ENCODE results near the gene IDUA.

DNA sequence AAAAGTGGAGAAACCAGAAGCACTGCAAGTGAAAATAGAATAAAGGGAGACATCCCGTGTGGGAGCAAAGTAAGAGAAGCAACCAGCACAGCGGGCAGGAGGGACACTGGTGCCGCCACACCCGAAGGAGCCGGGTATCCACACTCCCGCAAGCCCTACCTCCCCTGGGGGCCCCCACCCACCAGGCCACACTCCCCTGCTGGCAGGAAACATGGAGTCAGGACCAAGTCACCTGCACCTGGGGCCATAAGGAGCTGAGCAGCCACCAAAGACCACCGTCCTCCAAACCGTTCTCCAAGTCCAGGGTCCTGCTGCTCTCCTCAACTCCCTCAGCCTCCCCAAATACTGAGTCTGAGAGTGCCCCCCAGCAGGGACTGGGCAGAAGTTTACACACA is 55.1 kb downstream of the IDUA start:
- TF ChIP-seq, protein P1, sequence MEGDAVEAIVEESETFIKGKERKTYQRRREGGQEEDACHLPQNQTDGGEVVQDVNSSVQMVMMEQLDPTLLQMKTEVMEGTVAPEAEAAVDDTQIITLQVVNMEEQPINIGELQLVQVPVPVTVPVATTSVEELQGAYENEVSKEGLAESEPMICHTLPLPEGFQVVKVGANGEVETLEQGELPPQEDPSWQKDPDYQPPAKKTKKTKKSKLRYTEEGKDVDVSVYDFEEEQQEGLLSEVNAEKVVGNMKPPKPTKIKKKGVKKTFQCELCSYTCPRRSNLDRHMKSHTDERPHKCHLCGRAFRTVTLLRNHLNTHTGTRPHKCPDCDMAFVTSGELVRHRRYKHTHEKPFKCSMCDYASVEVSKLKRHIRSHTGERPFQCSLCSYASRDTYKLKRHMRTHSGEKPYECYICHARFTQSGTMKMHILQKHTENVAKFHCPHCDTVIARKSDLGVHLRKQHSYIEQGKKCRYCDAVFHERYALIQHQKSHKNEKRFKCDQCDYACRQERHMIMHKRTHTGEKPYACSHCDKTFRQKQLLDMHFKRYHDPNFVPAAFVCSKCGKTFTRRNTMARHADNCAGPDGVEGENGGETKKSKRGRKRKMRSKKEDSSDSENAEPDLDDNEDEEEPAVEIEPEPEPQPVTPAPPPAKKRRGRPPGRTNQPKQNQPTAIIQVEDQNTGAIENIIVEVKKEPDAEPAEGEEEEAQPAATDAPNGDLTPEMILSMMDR (conservative IDR thresholded peaks at IDR 0.05; ENCODE audit: low read depth, low read length) = no peak
- no peak for TF ChIP-seq EZH2phosphoT487 (IDR thresholded peaks at IDR 0.05; ENCODE audit: borderline replicate concordance, low read length)
- no peak for TF ChIP-seq EZH2 (IDR thresholded peaks at IDR 0.05; ENCODE audit: low read length, unreplicated experiment)
